ENCODE results near the gene PRDM16. TPM values are rescaled to one million over a fixed set of nuclear protein-coding genes. Genes with fewer than 3 reads are reported as not detected.

The PRDM16 gene
- total and polyA plus RNA-seq, 2 of the 13 experiments (the other 11 are each of a cell fraction or from before 2014, with no cell fraction given), result 0.15 to 0.81 TPM

DNA sequence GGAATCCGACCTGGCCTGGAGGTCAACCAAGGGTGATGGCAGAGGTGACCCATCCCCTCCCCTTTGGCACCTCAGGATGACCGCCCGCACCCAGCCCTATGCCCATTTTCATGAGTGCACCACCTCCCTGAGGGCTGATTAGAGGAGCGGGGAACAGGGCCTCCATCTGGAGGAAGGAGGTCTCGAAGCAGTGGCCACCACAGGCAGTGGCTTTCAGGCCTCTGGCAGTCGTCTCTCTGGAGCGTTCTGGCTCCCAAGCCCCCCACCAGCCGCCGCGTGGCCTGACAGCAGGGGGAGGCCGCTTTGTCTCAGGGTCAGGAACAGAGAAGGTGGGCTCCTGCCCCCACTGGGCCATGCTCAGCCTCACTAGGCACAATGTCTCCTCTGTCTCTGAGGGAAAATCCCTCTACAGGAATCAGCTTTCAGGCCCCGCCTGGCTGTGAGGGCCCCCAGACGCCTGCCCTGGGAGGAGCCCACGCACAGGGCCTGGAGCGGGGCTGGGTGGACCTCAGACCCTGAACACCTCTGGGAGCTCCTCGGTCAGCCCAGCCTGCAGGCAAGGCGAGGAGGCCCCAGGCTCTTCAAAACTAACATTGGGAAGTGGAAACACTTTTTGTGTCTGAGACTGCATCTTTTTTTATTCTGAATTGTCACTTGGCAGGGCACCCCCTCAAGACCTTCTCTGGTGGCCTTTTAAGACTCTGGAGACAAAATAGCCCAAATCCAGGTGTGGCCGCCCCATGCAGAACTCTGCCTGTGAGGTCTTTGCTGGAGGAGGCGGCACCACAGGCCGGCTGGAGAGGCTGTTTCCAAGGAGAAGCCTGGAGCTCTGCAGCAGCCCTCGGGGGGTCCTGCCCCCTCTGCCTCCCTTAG, 257.7 kb downstream of the PRDM16 start (continued):
- TF ChIP-seq TAF15 (IDR thresholded peaks at IDR 0.05; ENCODE audit: low read depth, low read length, poor library complexity, severe bottlenecking) (no peak), ARNTL (CRISPR knock-in tag; IDR thresholded peaks at IDR 0.05) (peak; percentile 82; the same call in 1 of the 2 replicates), TSC22D2 (CRISPR knock-in tag; IDR thresholded peaks at IDR 0.05; ENCODE audit: borderline replicate concordance) (no peak), TAF1 (CRISPR knock-in tag; IDR thresholded peaks at IDR 0.05) (peak; percentile 47; the same call in 1 of the 2 replicates), ZNF337 (CRISPR knock-in tag; IDR thresholded peaks at IDR 0.05; ENCODE audit: borderline replicate concordance, low read depth) (no peak), FOXC1 (CRISPR knock-in tag; IDR thresholded peaks at IDR 0.05; ENCODE audit: borderline replicate concordance) (peak; percentile 35; the same call in 1 of the 2 replicates), ZNF234 (CRISPR knock-in tag; conservative IDR thresholded peaks at IDR 0.05) (no peak), ZNF749 (CRISPR knock-in tag; IDR thresholded peaks at IDR 0.05; ENCODE audit: borderline replicate concordance) (no peak), ARHGAP35 (CRISPR knock-in tag; IDR thresholded peaks at IDR 0.05; ENCODE audit: borderline replicate concordance) (no peak; the same call in 1 of the 2 replicates), SMARCE1 (IDR thresholded peaks at IDR 0.05; ENCODE audit: borderline replicate concordance) (no peak), HDAC2 (CRISPR knock-in tag; IDR thresholded peaks at IDR 0.05) (peak; percentile 90), NFRKB (IDR thresholded peaks at IDR 0.05) (no peak), SCMH1 (CRISPR knock-in tag; IDR thresholded peaks at IDR 0.05; ENCODE audit: borderline replicate concordance) (no peak), KDM5A (IDR thresholded peaks at IDR 0.05; ENCODE audit: borderline replicate concordance, low read length) (no peak), ZFAT (CRISPR knock-in tag; conservative IDR thresholded peaks at IDR 0.05) (no peak), ZNF772 (CRISPR knock-in tag; IDR thresholded peaks at IDR 0.05) (no peak), HMGA1 (CRISPR knock-in tag; conservative IDR thresholded peaks at IDR 0.05) (no peak), FOXJ3 (CRISPR knock-in tag; IDR thresholded peaks at IDR 0.05; ENCODE audit: borderline replicate concordance) (0 out of 2 replicates have a peak, but pooled peaks have one; percentile 31), ZNF468 (CRISPR knock-in tag; IDR thresholded peaks at IDR 0.05) (no peak)
- TF ChIP-seq, protein P1, sequence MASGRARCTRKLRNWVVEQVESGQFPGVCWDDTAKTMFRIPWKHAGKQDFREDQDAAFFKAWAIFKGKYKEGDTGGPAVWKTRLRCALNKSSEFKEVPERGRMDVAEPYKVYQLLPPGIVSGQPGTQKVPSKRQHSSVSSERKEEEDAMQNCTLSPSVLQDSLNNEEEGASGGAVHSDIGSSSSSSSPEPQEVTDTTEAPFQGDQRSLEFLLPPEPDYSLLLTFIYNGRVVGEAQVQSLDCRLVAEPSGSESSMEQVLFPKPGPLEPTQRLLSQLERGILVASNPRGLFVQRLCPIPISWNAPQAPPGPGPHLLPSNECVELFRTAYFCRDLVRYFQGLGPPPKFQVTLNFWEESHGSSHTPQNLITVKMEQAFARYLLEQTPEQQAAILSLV (CRISPR knock-in tag; IDR thresholded peaks at IDR 0.05; ENCODE audit: borderline replicate concordance), result no peak
- TF ChIP-seq, protein P2, sequence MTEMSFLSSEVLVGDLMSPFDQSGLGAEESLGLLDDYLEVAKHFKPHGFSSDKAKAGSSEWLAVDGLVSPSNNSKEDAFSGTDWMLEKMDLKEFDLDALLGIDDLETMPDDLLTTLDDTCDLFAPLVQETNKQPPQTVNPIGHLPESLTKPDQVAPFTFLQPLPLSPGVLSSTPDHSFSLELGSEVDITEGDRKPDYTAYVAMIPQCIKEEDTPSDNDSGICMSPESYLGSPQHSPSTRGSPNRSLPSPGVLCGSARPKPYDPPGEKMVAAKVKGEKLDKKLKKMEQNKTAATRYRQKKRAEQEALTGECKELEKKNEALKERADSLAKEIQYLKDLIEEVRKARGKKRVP (CRISPR knock-in tag; IDR thresholded peaks at IDR 0.05), result no peak
- TF ChIP-seq, protein P3, sequence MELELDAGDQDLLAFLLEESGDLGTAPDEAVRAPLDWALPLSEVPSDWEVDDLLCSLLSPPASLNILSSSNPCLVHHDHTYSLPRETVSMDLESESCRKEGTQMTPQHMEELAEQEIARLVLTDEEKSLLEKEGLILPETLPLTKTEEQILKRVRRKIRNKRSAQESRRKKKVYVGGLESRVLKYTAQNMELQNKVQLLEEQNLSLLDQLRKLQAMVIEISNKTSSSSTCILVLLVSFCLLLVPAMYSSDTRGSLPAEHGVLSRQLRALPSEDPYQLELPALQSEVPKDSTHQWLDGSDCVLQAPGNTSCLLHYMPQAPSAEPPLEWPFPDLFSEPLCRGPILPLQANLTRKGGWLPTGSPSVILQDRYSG (CRISPR knock-in tag; IDR thresholded peaks at IDR 0.05), result no peak
- TF ChIP-seq, protein P4, sequence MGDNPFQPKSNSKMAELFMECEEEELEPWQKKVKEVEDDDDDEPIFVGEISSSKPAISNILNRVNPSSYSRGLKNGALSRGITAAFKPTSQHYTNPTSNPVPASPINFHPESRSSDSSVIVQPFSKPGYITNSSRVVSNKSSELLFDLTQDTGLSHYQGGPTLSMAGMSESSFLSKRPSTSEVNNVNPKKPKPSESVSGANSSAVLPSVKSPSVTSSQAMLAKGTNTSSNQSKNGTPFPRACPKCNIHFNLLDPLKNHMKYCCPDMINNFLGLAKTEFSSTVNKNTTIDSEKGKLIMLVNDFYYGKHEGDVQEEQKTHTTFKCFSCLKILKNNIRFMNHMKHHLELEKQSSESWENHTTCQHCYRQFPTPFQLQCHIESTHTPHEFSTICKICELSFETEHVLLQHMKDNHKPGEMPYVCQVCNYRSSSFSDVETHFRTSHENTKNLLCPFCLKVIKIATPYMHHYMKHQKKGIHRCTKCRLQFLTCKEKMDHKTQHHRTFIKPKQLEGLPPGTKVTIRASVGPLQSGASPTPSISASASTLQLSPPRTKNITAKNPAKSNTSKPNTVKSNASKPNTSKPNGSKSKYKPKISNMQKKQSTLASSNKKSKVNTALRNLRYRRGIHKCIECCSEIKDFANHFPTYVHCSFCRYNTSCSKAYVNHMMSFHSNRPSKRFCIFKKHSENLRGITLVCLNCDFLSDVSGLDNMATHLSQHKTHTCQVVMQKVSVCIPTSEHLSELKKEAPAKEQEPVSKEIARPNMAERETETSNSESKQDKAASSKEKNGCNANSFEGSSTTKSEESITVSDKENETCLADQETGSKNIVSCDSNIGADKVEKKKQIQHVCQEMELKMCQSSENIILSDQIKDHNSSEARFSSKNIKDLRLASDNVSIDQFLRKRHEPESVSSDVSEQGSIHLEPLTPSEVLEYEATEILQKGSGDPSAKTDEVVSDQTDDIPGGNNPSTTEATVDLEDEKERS (CRISPR knock-in tag; IDR thresholded peaks at IDR 0.05), result 0 out of 2 replicates have a peak, but pooled peaks have one; percentile 26
